ENCODE results near the gene IVD. TPM values are rescaled to one million over a fixed set of nuclear protein-coding genes. Genes with fewer than 3 reads are reported as not detected.

The IVD gene
- total and polyA plus RNA-seq, 10 donors = 25.1 to 93.9 (median 59.6) TPM

GRCh38 chr15:40392986-40393948 is 12.3 kb upstream of the IVD start:
- H3K9me3 ChIP-seq = no peaks in the 10 kb centered on the region
- intact Hi-C loops (cut with DNase I; ENCODE audit: low total_unique reads) = no loop called here
- H3K27ac ChIP-seq = no peak overlapping the region
- no peak for DNase-seq
- no peak for TF ChIP-seq POLR2A (IDR thresholded peaks at IDR 0.05)
- TF ChIP-seq CTCF (IDR thresholded peaks at IDR 0.05 in 8 of 11, conservative IDR thresholded peaks at IDR 0.05 in 3 of 11) = no peak
- no peak for TF ChIP-seq POLR2AphosphoS5 (IDR thresholded peaks at IDR 0.05)
- no peak overlapping the region for H3K4me3 ChIP-seq
- 91 to 98% (median 96%) methylated on average over 4 of the region's 4 CpGs for WGBS, 5 donors
- no peaks in the 10 kb centered on the region for H3K27me3 ChIP-seq (replicated peaks in 1 of 7)
- peaks cover 0 to 66% (median 26%) of the 10 kb centered on the region in 6 donors for H3K36me3 ChIP-seq
- H3K4me1 ChIP-seq = peaks cover 0 to 42% (median 18%) of the 10 kb centered on the region in 6 donors

- no peak for TF ChIP-seq POLR2A (IDR thresholded peaks at IDR 0.05)
- H3K4me1 ChIP-seq = peaks cover 0 to 35% (median 19%) of the 10 kb centered on the region in 6 donors
- H3K4me3 ChIP-seq = peak overlapping the region in 1 of 8 donors; percentile 32
- peaks cover 0 to 23% (median 8%) of the 10 kb centered on the region in 6 donors for H3K36me3 ChIP-seq
- intact Hi-C loops (cut with DNase I; ENCODE audit: low total_unique reads) = no loop called here
- no peaks in the 10 kb centered on the region for H3K27me3 ChIP-seq (replicated peaks in 1 of 7)
- 77 to 85% (median 84%) methylated on average over 8 of the region's 8 CpGs for WGBS, 5 donors
- DNase-seq = peak; percentile 47
- H3K27ac ChIP-seq = peak overlapping the region; percentile 19 to 70 (median 46)
- no peaks in the 10 kb centered on the region for H3K9me3 ChIP-seq
Measured at GRCh38 chr15:40397688-40398412, 7.7 kb upstream of the IVD start.

- Histone ChIP-seq H3K9me3 (no peaks in the 10 kb centered on the region), H3K27ac (peak overlapping the region; percentile 19 to 70 (median 46)), H3K27me3 (replicated peaks in 1 of 7) (no peaks in the 10 kb centered on the region), H3K36me3 (peaks cover 0 to 18% (median 4%) of the 10 kb centered on the region in 6 donors), H3K4me3 (peak overlapping the region in 1 of 8 donors; percentile 32), H3K4me1 (peaks cover 0 to 35% (median 19%) of the 10 kb centered on the region in 6 donors)
- peak; percentile 82 for DNase-seq
- WGBS, 5 donors = 13 to 37% (median 23%) methylated on average over 4 of the region's 4 CpGs
- TF ChIP-seq POLR2AphosphoS5 (IDR thresholded peaks at IDR 0.05) = peak in 1 of 3 donors; percentile 50
- TF ChIP-seq POLR2A (IDR thresholded peaks at IDR 0.05) = no peak
- TF ChIP-seq CTCF (IDR thresholded peaks at IDR 0.05 in 8 of 11, conservative IDR thresholded peaks at IDR 0.05 in 3 of 11) = no peak
- intact Hi-C loops (cut with DNase I; ENCODE audit: low total_unique reads) = no loop called here
Measured at GRCh38 chr15:40398413-40398873, 7.2 kb upstream of the IVD start.

GRCh38 chr15:40399370-40399769 is 6.2 kb upstream of the IVD start:
- Histone ChIP-seq H3K36me3 (peaks cover 0 to 8% (median 0%) of the 10 kb centered on the region in 6 donors), H3K9me3 (no peaks in the 10 kb centered on the region), H3K4me1 (peaks cover 0 to 45% (median 20%) of the 10 kb centered on the region in 6 donors), H3K27me3 (replicated peaks in 1 of 7) (no peaks in the 10 kb centered on the region), H3K27ac (no peak overlapping the region), H3K4me3 (no peak overlapping the region)
- intact Hi-C loops (cut with DNase I; ENCODE audit: low total_unique reads) = no loop called here
- DNase-seq = peak; percentile 16
- TF ChIP-seq CTCF (IDR thresholded peaks at IDR 0.05 in 8 of 11, conservative IDR thresholded peaks at IDR 0.05 in 3 of 11) (no peak), POLR2A (IDR thresholded peaks at IDR 0.05) (no peak), POLR2AphosphoS5 (IDR thresholded peaks at IDR 0.05) (no peak)
- WGBS, 5 donors = 77 to 87% (median 85%) methylated on average over 7 of the region's 7 CpGs

Measured in spleen (tissue), 11 donors.